Measurements from ENCODE around the gene SP6. TPM values are rescaled to one million over a fixed set of nuclear protein-coding genes. Genes with fewer than 3 reads are reported as not detected.

Gene SP6
- total and polyA plus RNA-seq, 3 donors from 2014 or later = 0.31 to 0.79 (median 0.43) TPM

- TF ChIP-seq CTCF (IDR thresholded peaks at IDR 0.05) = no peak
- no peak for TF ChIP-seq POLR2A (IDR thresholded peaks at IDR 0.05)
- Histone ChIP-seq H3K4me3 (no peak overlapping the region), H3K4me1 (no peaks in the 10 kb centered on the region), H3K27ac (no peak overlapping the region), H3K36me3 (ENCODE audit: low read depth, missing control alignments) (no peaks in the 10 kb centered on the region), H3K9me3 (no peaks in the 10 kb centered on the region), H3K27me3 (no peaks in the 10 kb centered on the region)
- intact Hi-C loops (cut with DNase I; ENCODE audit: low total_unique reads) = no loop called here
- whole genome bisulfite sequencing, 2 donors = 90 to 92% methylated on average over 9 of the region's 9 CpGs
- DNase-seq = no peak
Measured at GRCh38 chr17:47806913-47807255, 44.1 kb downstream of the SP6 start.

GRCh38 chr17:47806026-47806912 lies 44.7 kb downstream of the SP6 start:
- Histone ChIP-seq H3K27me3 (no peaks in the 10 kb centered on the region), H3K4me1 (no peaks in the 10 kb centered on the region), H3K9me3 (no peaks in the 10 kb centered on the region), H3K27ac (no peak overlapping the region), H3K36me3 (ENCODE audit: low read depth, missing control alignments) (no peaks in the 10 kb centered on the region), H3K4me3 (no peak overlapping the region)
- 87 to 90% methylated on average over 11 to 16 of the region's 16 CpGs for WGBS, 2 donors
- TF ChIP-seq CTCF (IDR thresholded peaks at IDR 0.05) (no peak), POLR2A (IDR thresholded peaks at IDR 0.05) (no peak)
- intact Hi-C loops (cut with DNase I; ENCODE audit: low total_unique reads) = no loop called here
- no peak for DNase-seq

- TF ChIP-seq POLR2A (IDR thresholded peaks at IDR 0.05) (no peak), CTCF (IDR thresholded peaks at IDR 0.05) (no peak)
- Histone ChIP-seq H3K27me3 (no peaks in the 10 kb centered on the region), H3K9me3 (no peaks in the 10 kb centered on the region), H3K4me3 (no peak overlapping the region), H3K4me1 (no peaks in the 10 kb centered on the region), H3K36me3 (ENCODE audit: low read depth, missing control alignments) (no peaks in the 10 kb centered on the region), H3K27ac (no peak overlapping the region)
- intact Hi-C loops (cut with DNase I; ENCODE audit: low total_unique reads) = no loop called here
- DNase-seq = no peak
- WGBS, 2 donors = 83 to 90% methylated on average over 1 to 3 of the region's 3 CpGs
Measured at GRCh38 chr17:47804461-47804860, 46.5 kb downstream of the SP6 start.

GRCh38 chr17:47803751-47804150 lies 47.2 kb downstream of the SP6 start:
- H3K27ac ChIP-seq = no peak overlapping the region
- no peaks in the 10 kb centered on the region for H3K36me3 ChIP-seq (ENCODE audit: low read depth, missing control alignments)
- no peak for DNase-seq
- H3K9me3 ChIP-seq = no peaks in the 10 kb centered on the region
- H3K4me3 ChIP-seq = no peak overlapping the region
- no peak for TF ChIP-seq POLR2A (IDR thresholded peaks at IDR 0.05)
- TF ChIP-seq CTCF (IDR thresholded peaks at IDR 0.05) = no peak
- 76 to 79% methylated on average over 6 of the region's 6 CpGs for WGBS, 2 donors
- intact Hi-C loops (cut with DNase I; ENCODE audit: low total_unique reads) = no loop called here
- no peaks in the 10 kb centered on the region for H3K4me1 ChIP-seq
- H3K27me3 ChIP-seq = no peaks in the 10 kb centered on the region

- intact Hi-C loops (cut with DNase I; ENCODE audit: low total_unique reads) = no loop called here
- no peak overlapping the region for H3K27ac ChIP-seq
- H3K27me3 ChIP-seq = no peaks in the 10 kb centered on the region
- WGBS, 2 donors = 71 to 79% methylated on average over 5 of the region's 5 CpGs
- no peak for DNase-seq
- no peaks in the 10 kb centered on the region for H3K36me3 ChIP-seq (ENCODE audit: low read depth, missing control alignments)
- no peaks in the 10 kb centered on the region for H3K4me1 ChIP-seq
- H3K4me3 ChIP-seq = no peak overlapping the region
- H3K9me3 ChIP-seq = no peaks in the 10 kb centered on the region
- no peak for TF ChIP-seq CTCF (IDR thresholded peaks at IDR 0.05)
- TF ChIP-seq POLR2A (IDR thresholded peaks at IDR 0.05) = no peak
Measured at GRCh38 chr17:47803201-47803600, 47.8 kb downstream of the SP6 start.
